Measurements from ENCODE around the gene RICTOR. TPM values are rescaled to one million over a fixed set of nuclear protein-coding genes. Genes with fewer than 3 reads are reported as not detected.

RICTOR gene
- total and polyA plus RNA-seq, 2 donors (not counting 3 experiments of a cell fraction or from before 2014, with no cell fraction given): 9.2 to 38.0 TPM

GRCh38 chr5:38941912-38942311, 132.3 kb downstream of the RICTOR start:
- POLR2A ChIA-PET: no interaction called here
- BruUV-seq (replicated peaks): no TSS peak
- Histone ChIP-seq H3K79me2 (ENCODE audit: control insufficient read depth, insufficient read depth, low read length) (no peaks in the 10 kb centered on the region), H3K4me3 (replicated peaks in 1 of 3; ENCODE audit: insufficient read depth in 1 of 3, low read depth in 1 of 3, low read length in 3 of 3) (no peak overlapping the region), H3K9ac (replicated peaks; ENCODE audit: extremely low read depth, insufficient read depth, low read length) (no peak overlapping the region), H3K9me1 (replicated peaks; ENCODE audit: control insufficient read depth, extremely low read depth, insufficient read depth, low read length) (no peaks in the 10 kb centered on the region), H4K20me1 (replicated peaks; ENCODE audit: control insufficient read depth, extremely low read depth, insufficient read depth, low read length) (no peaks in the 10 kb centered on the region), H3K4me2 (ENCODE audit: insufficient read depth, low read length) (no peak overlapping the region), H3K9me3 (replicated peaks; ENCODE audit: control insufficient read depth, insufficient read depth, low read length) (no peaks in the 10 kb centered on the region), H3K4me1 (ENCODE audit: control insufficient read depth, extremely low read depth, insufficient read depth, low read length) (no peaks in the 10 kb centered on the region), H2AFZ (ENCODE audit: low read depth, low read length) (no peak overlapping the region), H3K36me3 (ENCODE audit: control insufficient read depth in 2 of 2, extremely low read depth in 1 of 2, insufficient read depth in 2 of 2, low read length in 2 of 2) (peaks cover 3 to 4% of the 10 kb centered on the region in 2 experiments), H3K27ac (ENCODE audit: insufficient read depth, low read depth, low read length) (no peak overlapping the region), H3K27me3 (ENCODE audit: control insufficient read depth in 2 of 2, insufficient read depth in 2 of 2, low read length in 2 of 2) (no peaks in the 10 kb centered on the region)
- dilution Hi-C loops (cut with MboI; ENCODE audit: extremely low pct_ligation_motif_present, low sequenced_read_pairs): no loop called here
- FAIRE-seq (no peak), DNase-seq (ENCODE audit: low read depth, low spot score) (no peak)
- no peak for TF ChIP-seq GATA2 (IDR thresholded peaks at IDR 0.05; ENCODE audit: insufficient read depth, insufficient read length, low read depth, low read length)
- CTCF ChIA-PET: no interaction called here
- intact Hi-C loops (cut with micrococcal nuclease): no loop called here

- TF ChIP-seq EZH2 (IDR thresholded peaks at IDR 0.05; ENCODE audit: borderline replicate concordance, low read depth, low read length, severe bottlenecking) (no peak), CTCF (IDR thresholded peaks at IDR 0.05; ENCODE audit: extremely low read depth in 1 of 2, insufficient read depth in 1 of 2, low read depth in 1 of 2, low read length in 2 of 2) (no peak)
- no peak overlapping the region for H3K9ac ChIP-seq (replicated peaks; ENCODE audit: extremely low read depth, insufficient read depth, low read length)
- no peaks in the 10 kb centered on the region for H3K9me1 ChIP-seq (replicated peaks; ENCODE audit: control insufficient read depth, extremely low read depth, insufficient read depth, low read length)
- no peak overlapping the region for H3K4me2 ChIP-seq (ENCODE audit: insufficient read depth, low read length)
- dilution Hi-C loops (cut with MboI; ENCODE audit: extremely low pct_ligation_motif_present, low sequenced_read_pairs) (no loop called here), intact Hi-C loops (cut with micrococcal nuclease) (no loop called here)
- H3K4me3 ChIP-seq (replicated peaks in 1 of 3; ENCODE audit: insufficient read depth in 1 of 3, low read depth in 1 of 3, low read length in 3 of 3): no peak overlapping the region
- BruUV-seq (replicated peaks): no TSS peak
- no peak overlapping the region for H2AFZ ChIP-seq (ENCODE audit: low read depth, low read length)
- no peaks in the 10 kb centered on the region for H3K9me3 ChIP-seq (replicated peaks; ENCODE audit: control insufficient read depth, insufficient read depth, low read length)
- ChIA-PET POLR2A (no interaction called here), CTCF (no interaction called here)
- no peaks in the 10 kb centered on the region for H4K20me1 ChIP-seq (replicated peaks; ENCODE audit: control insufficient read depth, extremely low read depth, insufficient read depth, low read length)
- peaks cover 3 to 4% of the 10 kb centered on the region in 2 experiments for H3K36me3 ChIP-seq (ENCODE audit: control insufficient read depth in 2 of 2, extremely low read depth in 1 of 2, insufficient read depth in 2 of 2, low read length in 2 of 2)
- no peak overlapping the region for H3K27ac ChIP-seq (ENCODE audit: insufficient read depth, low read depth, low read length)
- no peaks in the 10 kb centered on the region for H3K27me3 ChIP-seq (ENCODE audit: control insufficient read depth in 2 of 2, insufficient read depth in 2 of 2, low read length in 2 of 2)
- DNase-seq (ENCODE audit: low read depth, low spot score) (no peak), FAIRE-seq (no peak)
- H3K79me2 ChIP-seq (ENCODE audit: control insufficient read depth, insufficient read depth, low read length): no peaks in the 10 kb centered on the region
- H3K4me1 ChIP-seq (ENCODE audit: control insufficient read depth, extremely low read depth, insufficient read depth, low read length): no peaks in the 10 kb centered on the region
Measured at GRCh38 chr5:38940230-38940858, 133.9 kb downstream of the RICTOR start.
